Measurements from ENCODE around the gene ATL1. TPM values are rescaled to one million over a fixed set of nuclear protein-coding genes. Genes with fewer than 3 reads are reported as not detected.
"Not testable (repeated sequence)": the region's sequence is repeated elsewhere in the genome, so short reads cannot be mapped to it uniquely, and the experiment has no call there.

Gene ATL1
- total RNA-seq, 1 donor from 2014 or later: 1.8 TPM

DNA sequence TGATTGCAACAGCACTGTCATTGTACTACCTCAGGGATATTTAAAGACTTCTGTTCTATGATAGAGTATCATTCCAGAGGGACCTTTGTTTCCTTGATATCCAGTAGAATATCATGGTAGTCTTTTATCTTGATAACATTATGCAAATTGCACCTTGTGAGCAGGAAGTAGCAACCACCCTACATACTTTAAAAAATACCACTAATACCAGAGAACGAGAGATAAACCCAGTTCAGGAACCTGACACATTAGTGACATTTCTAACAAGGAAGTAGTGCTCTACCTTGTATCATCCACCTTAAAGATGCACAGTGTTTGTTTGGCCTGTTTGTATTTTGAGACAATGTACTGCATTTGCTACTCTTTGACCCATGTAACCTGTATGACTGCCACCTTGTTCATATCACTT is 18.8 kb upstream of the ATL1 start:
- TF ChIP-seq CTCF (IDR thresholded peaks at IDR 0.05; ENCODE audit: unreplicated experiment): no peak
- no peak for DNase-seq (ENCODE audit: low spot score in 2 of 2, unreplicated experiment in 2 of 2)
- Mint-ChIP-seq H3K4me1 (peaks cover 1% of the 10 kb centered on the region), H3K27ac (no peak overlapping the region), H3K27me3 (ENCODE audit: low read depth) (no peaks in the 10 kb centered on the region), H3K36me3 (peaks cover 4% of the 10 kb centered on the region), H3K9me3 (peaks cover 17% of the 10 kb centered on the region), H3K4me3 (no peak overlapping the region)

DNA sequence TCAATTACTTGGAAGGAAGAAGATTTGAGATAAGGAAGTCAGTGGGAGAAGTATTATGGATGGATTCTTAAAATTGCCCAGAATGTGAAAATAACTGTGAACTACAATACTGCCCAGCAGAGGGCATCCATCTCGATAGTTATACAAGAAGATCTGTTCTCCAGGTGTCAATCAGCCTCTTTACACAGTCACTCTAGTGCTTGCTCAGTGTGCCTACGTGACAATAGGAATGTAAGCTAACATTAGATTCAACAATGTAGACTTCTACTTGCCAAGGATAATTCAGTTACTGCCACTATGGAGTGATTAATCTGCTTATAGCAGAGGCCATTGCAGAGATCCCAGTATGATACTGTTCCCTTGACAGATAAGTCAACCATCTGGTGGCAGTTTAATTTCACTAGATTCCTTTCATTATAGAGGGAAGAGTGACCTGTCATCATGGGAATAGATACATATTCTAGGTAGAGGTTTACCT is 17.0 kb upstream of the ATL1 start:
- DNase-seq (ENCODE audit: low spot score in 2 of 2, unreplicated experiment in 2 of 2): no peak
- H3K36me3 Mint-ChIP-seq: peaks cover 3% of the 10 kb centered on the region
- no peak overlapping the region for H3K27ac Mint-ChIP-seq
- H3K27me3 Mint-ChIP-seq (ENCODE audit: low read depth): no peaks in the 10 kb centered on the region
- no peak overlapping the region for H3K4me3 Mint-ChIP-seq
- peak; percentile 40 for TF ChIP-seq CTCF (IDR thresholded peaks at IDR 0.05; ENCODE audit: unreplicated experiment)
- peaks cover 1% of the 10 kb centered on the region for H3K4me1 Mint-ChIP-seq
- peaks cover 4% of the 10 kb centered on the region for H3K9me3 Mint-ChIP-seq

DNA sequence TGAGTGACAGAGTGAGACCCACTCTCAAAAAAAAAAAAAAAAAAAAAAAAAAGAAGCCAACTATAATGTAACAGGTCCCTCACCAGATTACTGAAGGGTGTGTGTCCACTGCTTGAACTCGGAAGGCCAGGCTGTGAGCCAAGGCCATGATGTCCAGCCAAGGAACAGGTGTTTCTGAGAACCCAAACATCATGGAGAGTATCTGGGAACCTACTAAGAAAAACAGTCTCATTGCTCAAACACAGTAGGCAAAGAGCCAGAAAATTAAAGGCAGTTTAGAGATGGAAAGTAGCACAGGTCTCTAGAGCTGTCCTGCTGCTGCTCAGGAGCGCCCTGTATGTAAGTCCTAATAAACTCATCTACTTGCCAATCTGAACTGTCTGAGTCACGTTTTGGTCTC is 15.0 kb upstream of the ATL1 start:
- TF ChIP-seq CTCF (IDR thresholded peaks at IDR 0.05; ENCODE audit: unreplicated experiment): no peak
- DNase-seq (ENCODE audit: low spot score in 2 of 2, unreplicated experiment in 2 of 2): no peak
- no peaks in the 10 kb centered on the region for H3K36me3 Mint-ChIP-seq
- no peaks in the 10 kb centered on the region for H3K27me3 Mint-ChIP-seq (ENCODE audit: low read depth)
- H3K27ac Mint-ChIP-seq: no peak overlapping the region
- peaks cover 1% of the 10 kb centered on the region for H3K4me1 Mint-ChIP-seq
- H3K4me3 Mint-ChIP-seq: no peak overlapping the region
- H3K9me3 Mint-ChIP-seq: no peaks in the 10 kb centered on the region

GRCh38 chr14:50545618-50546017 is 14.3 kb upstream of the ATL1 start:
- no peak overlapping the region for H3K27ac Mint-ChIP-seq
- H3K36me3 Mint-ChIP-seq: no peaks in the 10 kb centered on the region
- H3K4me3 Mint-ChIP-seq: no peak overlapping the region
- no peak for TF ChIP-seq CTCF (IDR thresholded peaks at IDR 0.05; ENCODE audit: unreplicated experiment)
- peaks cover 1% of the 10 kb centered on the region for H3K4me1 Mint-ChIP-seq
- no peaks in the 10 kb centered on the region for H3K27me3 Mint-ChIP-seq (ENCODE audit: low read depth)
- no peak for DNase-seq (ENCODE audit: low spot score in 2 of 2, unreplicated experiment in 2 of 2)
- H3K9me3 Mint-ChIP-seq: no peaks in the 10 kb centered on the region

GRCh38 chr14:50550294-50550693 is 9.7 kb upstream of the ATL1 start:
- no peak overlapping the region for H3K27ac Mint-ChIP-seq
- peaks cover 20% of the 10 kb centered on the region for H3K27me3 Mint-ChIP-seq (ENCODE audit: low read depth)
- H3K9me3 Mint-ChIP-seq: peaks cover 14% of the 10 kb centered on the region
- no peak overlapping the region for H3K4me3 Mint-ChIP-seq
- H3K36me3 Mint-ChIP-seq: no peaks in the 10 kb centered on the region
- DNase-seq (ENCODE audit: low spot score in 2 of 2, unreplicated experiment in 2 of 2): no peak
- no peaks in the 10 kb centered on the region for H3K4me1 Mint-ChIP-seq
- no peak for TF ChIP-seq CTCF (IDR thresholded peaks at IDR 0.05; ENCODE audit: unreplicated experiment)

- no peak overlapping the region for H3K27ac Mint-ChIP-seq
- no peaks in the 10 kb centered on the region for H3K36me3 Mint-ChIP-seq
- DNase-seq (ENCODE audit: low spot score in 2 of 2, unreplicated experiment in 2 of 2): no peak
- H3K4me3 Mint-ChIP-seq: no peak overlapping the region
- no peak for TF ChIP-seq CTCF (IDR thresholded peaks at IDR 0.05; ENCODE audit: unreplicated experiment)
- H3K4me1 Mint-ChIP-seq: no peaks in the 10 kb centered on the region
- peaks cover 32% of the 10 kb centered on the region for H3K27me3 Mint-ChIP-seq (ENCODE audit: low read depth)
- peaks cover 14% of the 10 kb centered on the region for H3K9me3 Mint-ChIP-seq
Measured at GRCh38 chr14:50551877-50552276, 8.1 kb upstream of the ATL1 start.

- Mint-ChIP-seq H3K27me3 (ENCODE audit: low read depth) (peaks cover 41% of the 10 kb centered on the region), H3K9me3 (peaks cover 14% of the 10 kb centered on the region)
- not testable (repeated sequence) for DNase-seq (ENCODE audit: low spot score in 2 of 2, unreplicated experiment in 2 of 2); H3K36me3 Mint-ChIP-seq; H3K4me1 Mint-ChIP-seq; H3K27ac Mint-ChIP-seq; H3K4me3 Mint-ChIP-seq
Measured at GRCh38 chr14:50552796-50553195, 7.1 kb upstream of the ATL1 start.
